ENCODE data around the gene NES. TPM values are rescaled to one million over a fixed set of nuclear protein-coding genes. Genes with fewer than 3 reads are reported as not detected.
A peak's percentile ranks its signal among the peaks of the same experiment; 100 is the strongest.

The NES gene
- total and polyA plus RNA-seq, 10 donors, result 4.3 to 146 (median 52.3) TPM

- Histone ChIP-seq H3K4me3 (no peak overlapping the region), H3K36me3 (peaks cover 0 to 52% (median under 1%) of the 10 kb centered on the region in 6 donors), H3K27me3 (replicated peaks in 1 of 7) (no peaks in the 10 kb centered on the region), H3K9me3 (no peaks in the 10 kb centered on the region), H3K4me1 (peaks cover 0 to 3% (median 0%) of the 10 kb centered on the region in 6 donors), H3K27ac (no peak overlapping the region)
- no peak for DNase-seq
- 78 to 88% (median 82%) methylated on average over 3 of the region's 3 CpGs for WGBS, 5 donors
- intact Hi-C loops (cut with DNase I; ENCODE audit: low total_unique reads), result no loop called here
- no peak for TF ChIP-seq POLR2A (IDR thresholded peaks at IDR 0.05)
These were observed 37.6 kb upstream of the NES start for GRCh38 chr1:156714830-156715229.

- no peak for DNase-seq
- Histone ChIP-seq H3K4me3 (no peak overlapping the region), H3K27me3 (replicated peaks in 1 of 7) (no peaks in the 10 kb centered on the region), H3K36me3 (peaks cover 0 to 30% (median 0%) of the 10 kb centered on the region in 6 donors), H3K4me1 (peaks cover 0 to 3% (median 0%) of the 10 kb centered on the region in 6 donors), H3K27ac (no peak overlapping the region), H3K9me3 (no peaks in the 10 kb centered on the region)
- intact Hi-C loops (cut with DNase I; ENCODE audit: low total_unique reads), result no loop called here
- TF ChIP-seq POLR2AphosphoS5 (IDR thresholded peaks at IDR 0.05) (no peak), POLR2A (IDR thresholded peaks at IDR 0.05) (no peak), CTCF (IDR thresholded peaks at IDR 0.05 in 8 of 11, conservative IDR thresholded peaks at IDR 0.05 in 3 of 11) (no peak)
- 38 to 69% (median 60%) methylated on average over 3 of the region's 3 CpGs for WGBS, 5 donors
These were observed 35.4 kb upstream of the NES start for GRCh38 chr1:156712626-156713025.

DNA sequence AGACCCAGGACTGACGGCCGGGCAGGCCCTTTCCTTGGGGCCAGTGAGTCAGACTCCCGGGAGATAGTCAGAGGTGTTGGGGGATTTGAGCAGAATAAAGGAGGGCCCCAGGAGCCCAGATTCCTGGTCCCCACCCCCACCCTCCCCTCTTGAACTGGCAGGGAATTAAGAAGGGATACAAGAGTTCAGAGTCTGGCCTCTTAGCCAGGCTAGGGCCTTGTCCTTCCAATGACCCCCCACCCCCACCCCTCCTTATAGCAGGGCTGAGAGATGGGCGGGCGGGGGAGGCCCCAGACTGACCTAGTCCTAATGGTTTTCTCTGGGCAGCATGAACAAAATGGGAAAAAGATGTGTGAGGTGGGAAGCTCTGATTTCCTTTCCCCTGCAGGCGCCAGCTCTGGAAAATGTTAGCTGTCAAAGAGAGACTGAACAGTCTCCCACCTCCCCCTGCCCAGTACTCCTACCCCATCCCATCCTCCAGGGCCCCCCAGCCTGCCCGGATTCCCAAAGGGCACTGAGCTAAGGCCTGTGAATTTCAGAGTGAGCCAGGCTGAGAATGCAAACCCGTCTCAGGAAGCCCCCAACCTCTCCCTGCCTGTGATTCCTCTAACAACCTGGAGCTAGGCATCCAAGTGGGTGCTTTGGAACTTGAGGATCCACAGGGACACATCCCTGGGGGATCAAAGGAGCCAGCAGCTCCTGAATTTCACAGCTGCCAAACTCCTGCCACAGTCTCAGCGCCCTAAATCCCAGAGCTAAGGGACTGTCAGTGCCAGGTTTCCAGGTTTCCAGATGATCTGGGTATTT is 34.0 kb upstream of the NES start:
- TF ChIP-seq POLR2A (IDR thresholded peaks at IDR 0.05) (no peak), CTCF (IDR thresholded peaks at IDR 0.05 in 8 of 11, conservative IDR thresholded peaks at IDR 0.05 in 3 of 11) (no peak), POLR2AphosphoS5 (IDR thresholded peaks at IDR 0.05) (no peak)
- H3K9me3 ChIP-seq, result no peaks in the 10 kb centered on the region
- peaks cover 4 to 17% (median 12%) of the 10 kb centered on the region in 6 donors for H3K4me1 ChIP-seq
- H3K27ac ChIP-seq, result no peak overlapping the region
- no peak overlapping the region for H3K4me3 ChIP-seq
- H3K36me3 ChIP-seq, result peaks cover 0 to 18% (median 0%) of the 10 kb centered on the region in 6 donors
- DNase-seq, result no peak
- intact Hi-C loops (cut with DNase I; ENCODE audit: low total_unique reads), result no loop called here
- WGBS, 5 donors, result 83 to 92% (median 88%) methylated on average over 7 to 9 of the region's 9 CpGs
- peaks cover 0 to 9% (median 1%) of the 10 kb centered on the region in 7 donors for H3K27me3 ChIP-seq (replicated peaks in 1 of 7)

DNA sequence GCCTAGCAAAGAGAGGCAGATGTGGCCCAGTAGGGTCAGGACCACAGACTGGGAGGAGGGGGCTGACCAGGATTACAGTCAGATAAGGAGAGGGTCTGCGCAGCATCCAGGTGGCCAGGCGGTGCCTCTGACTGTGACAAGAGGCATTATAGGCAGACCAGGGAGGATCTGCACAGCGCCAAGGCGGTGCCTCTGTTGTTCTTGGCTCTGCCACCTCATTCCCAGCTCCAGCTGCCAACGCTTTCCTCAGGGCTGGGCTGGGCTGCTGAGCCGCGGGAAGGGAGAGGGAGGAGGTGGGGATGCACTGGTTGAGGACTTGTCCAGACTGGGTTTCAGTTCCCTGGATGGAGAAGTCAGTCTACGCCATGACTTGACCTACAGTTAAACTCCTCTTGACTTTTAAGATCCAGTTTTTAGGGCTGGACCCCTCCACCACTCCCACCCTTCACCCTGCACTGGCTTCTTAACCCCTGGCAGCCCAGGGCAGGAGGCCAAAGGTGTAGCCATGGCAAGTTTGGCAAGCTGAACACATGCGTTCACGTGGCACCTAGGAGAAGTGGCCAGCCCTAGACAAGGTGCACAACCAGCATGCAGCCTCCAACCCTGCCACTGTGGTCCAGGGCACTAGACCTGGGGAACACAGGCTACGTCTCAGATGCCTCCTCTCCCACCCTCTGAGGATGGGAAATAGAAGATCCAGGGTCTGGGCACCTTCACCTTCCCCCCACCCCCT is 32.7 kb upstream of the NES start:
- TF ChIP-seq POLR2AphosphoS5 (IDR thresholded peaks at IDR 0.05) (peak in 2 of 3 donors; percentile 41 to 54), CTCF (IDR thresholded peaks at IDR 0.05 in 8 of 11, conservative IDR thresholded peaks at IDR 0.05 in 3 of 11) (no peak)
- intact Hi-C loops (cut with DNase I; ENCODE audit: low total_unique reads), result no loop called here
- H3K27me3 ChIP-seq (replicated peaks in 1 of 7), result peaks cover 0 to 22% (median 14%) of the 10 kb centered on the region in 7 donors
- 72 to 78% (median 74%) methylated on average over 11 of the region's 11 CpGs for WGBS, 5 donors
- no peaks in the 10 kb centered on the region for H3K9me3 ChIP-seq
- peaks cover 0 to 9% (median 0%) of the 10 kb centered on the region in 6 donors for H3K36me3 ChIP-seq
- no peak for DNase-seq
- H3K27ac ChIP-seq, result no peak overlapping the region
- no peak overlapping the region for H3K4me3 ChIP-seq
- peaks cover 15 to 30% (median 25%) of the 10 kb centered on the region in 6 donors for H3K4me1 ChIP-seq

Measured in spleen (tissue), 11 donors.